Gastroesophageal sphincter (tissue), 3 donors: ENCODE data around the gene ATG13.

Source experiments
- CTCF ChIP-seq, 4 experiments: fragments of 200-600 bp in 2 of 4; fragments of 450-650 bp in 2 of 4; sonication (generic) in 1 of 4; IDR thresholded peaks; one replicate each; pipeline ENCODE4 v1.5.1; 2017 to 2019; ENCODE audit warnings: antibody characterized with exemption in 4 of 4, mild to moderate bottlenecking in 2 of 4, moderate library complexity in 2 of 4
- EP300 ChIP-seq: sonication (generic); formaldehyde crosslinking; IDR thresholded peaks from one replicate; pipeline ENCODE4 v1.6.1; 2017; ENCODE audit warnings: antibody characterized with exemption, mild to moderate bottlenecking
- POLR2A ChIP-seq, 2 donors: fragments of 450-650 bp; IDR thresholded peaks; one replicate each; pipeline ENCODE4 v1.6.1; 2017; ENCODE audit warnings: antibody characterized with exemption in 2 of 2, mild to moderate bottlenecking in 2 of 2, moderate library complexity in 1 of 2

GRCh38 chr11:46722566-46723358 is 105.4 kb downstream of the ATG13 start:
- no peak for TF ChIP-seq CTCF (IDR thresholded peaks at IDR 0.05)
- no peak for TF ChIP-seq POLR2A (IDR thresholded peaks at IDR 0.05)
- TF ChIP-seq EP300 = no peak
